Fibroblast of skin of right biceps (primary cell): ENCODE results near the gene UST.

Experiments
- DNase-seq: peaks from one replicate; pipeline ENCODE4 v3.0.0-alpha.2; 2013

UST gene

GRCh38 chr6:149108038-149108748 is 361.4 kb downstream of the UST start:
- DNase-seq, result no peak

DNA sequence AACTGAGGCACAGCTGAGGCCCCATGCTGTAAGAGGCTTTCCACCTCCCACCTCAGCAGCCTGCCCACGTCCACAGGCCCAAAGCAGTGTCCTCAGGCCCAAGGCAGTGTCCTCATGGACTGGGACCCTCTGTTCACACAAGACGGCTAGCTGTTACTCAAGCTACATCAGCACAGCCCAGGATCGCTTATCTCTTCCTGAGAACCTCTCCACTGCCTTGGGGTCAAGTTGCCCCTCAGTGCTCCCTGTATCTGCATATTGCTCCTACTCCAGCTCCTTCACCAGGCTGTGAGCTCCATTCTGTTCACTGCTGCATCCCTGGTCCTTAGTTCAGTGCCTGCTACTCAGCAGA is 361.9 kb downstream of the UST start:
- DNase-seq, result no peak

DNA sequence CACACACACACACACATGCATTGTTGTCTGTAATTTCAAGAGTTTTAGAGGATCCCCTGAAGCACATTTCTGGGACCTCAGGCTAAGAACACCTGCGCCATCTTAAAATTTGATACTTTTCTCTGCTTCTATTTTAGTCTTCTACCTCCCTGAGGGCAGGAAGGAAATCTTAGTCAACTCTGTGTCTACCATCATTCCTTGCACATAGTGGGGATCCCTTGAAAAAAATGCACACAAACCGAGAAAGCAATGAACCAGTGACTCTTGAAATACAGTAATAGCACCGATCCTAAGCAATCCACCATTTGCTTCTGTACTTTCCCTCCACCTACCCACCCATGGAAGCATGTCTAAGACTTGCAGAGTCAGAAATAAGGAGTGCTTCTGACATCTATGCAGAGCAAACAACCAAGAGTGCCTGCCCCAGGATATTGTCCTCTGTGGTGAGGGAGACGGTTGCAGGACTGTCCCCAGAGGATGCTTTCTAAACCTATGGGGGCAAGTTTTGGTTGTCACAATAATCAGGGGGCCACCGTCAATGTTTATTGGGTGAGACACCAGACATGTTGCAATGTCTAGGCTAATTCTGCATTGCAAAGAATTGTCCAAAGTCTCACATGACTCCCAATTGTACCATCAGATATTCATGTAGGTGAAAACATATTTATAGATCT is 362.7 kb downstream of the UST start:
- no peak for DNase-seq

GRCh38 chr6:149111556-149112115 is 364.8 kb downstream of the UST start:
- DNase-seq, result no peak

- DNase-seq, result no peak
Measured at GRCh38 chr6:149112976-149113375, 366.1 kb downstream of the UST start.

GRCh38 chr6:149114167-149114566 is 367.3 kb downstream of the UST start:
- no peak for DNase-seq

DNA sequence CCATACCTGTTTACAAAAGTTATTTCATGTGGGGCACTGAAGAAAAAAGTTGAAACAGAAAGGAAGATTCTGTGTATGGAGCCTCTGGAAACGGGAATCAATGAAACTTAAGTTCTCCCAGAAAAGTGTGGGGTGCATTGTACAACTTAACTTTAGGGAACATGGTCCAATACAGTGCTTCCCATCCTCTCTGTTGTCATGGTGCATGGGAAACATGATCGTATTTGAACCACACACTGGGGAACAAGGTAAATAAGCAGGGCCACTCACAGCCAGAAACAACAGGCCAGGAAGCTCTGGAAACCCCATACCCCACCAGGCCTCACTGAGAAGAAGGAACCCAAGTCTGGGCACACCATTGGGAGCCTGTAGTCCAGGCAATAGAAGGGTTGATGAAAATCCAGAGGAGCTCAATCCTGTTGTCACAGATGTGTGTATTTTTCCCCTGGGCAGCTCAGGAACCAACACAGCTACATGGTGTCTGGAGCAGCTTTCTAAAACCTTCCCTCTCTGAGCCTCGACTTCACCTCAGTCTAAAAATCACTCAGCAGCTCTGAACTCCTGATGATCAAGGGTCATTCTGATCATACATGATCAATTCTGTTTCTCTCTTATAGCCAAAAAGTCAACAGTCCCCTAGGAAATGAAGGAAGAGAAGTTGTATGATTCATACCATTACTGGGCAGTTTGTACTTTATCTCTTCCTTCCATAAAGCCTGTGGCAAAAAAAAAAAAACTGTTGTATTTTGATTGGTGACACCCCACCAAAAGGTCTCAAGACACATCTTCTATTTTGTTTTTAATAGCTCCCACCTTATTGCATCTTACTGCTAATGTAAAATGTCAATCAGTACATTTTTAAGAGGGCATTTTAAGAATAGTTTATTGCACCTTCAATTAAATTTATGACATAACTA is 372.2 kb downstream of the UST start:
- no peak for DNase-seq

DNA sequence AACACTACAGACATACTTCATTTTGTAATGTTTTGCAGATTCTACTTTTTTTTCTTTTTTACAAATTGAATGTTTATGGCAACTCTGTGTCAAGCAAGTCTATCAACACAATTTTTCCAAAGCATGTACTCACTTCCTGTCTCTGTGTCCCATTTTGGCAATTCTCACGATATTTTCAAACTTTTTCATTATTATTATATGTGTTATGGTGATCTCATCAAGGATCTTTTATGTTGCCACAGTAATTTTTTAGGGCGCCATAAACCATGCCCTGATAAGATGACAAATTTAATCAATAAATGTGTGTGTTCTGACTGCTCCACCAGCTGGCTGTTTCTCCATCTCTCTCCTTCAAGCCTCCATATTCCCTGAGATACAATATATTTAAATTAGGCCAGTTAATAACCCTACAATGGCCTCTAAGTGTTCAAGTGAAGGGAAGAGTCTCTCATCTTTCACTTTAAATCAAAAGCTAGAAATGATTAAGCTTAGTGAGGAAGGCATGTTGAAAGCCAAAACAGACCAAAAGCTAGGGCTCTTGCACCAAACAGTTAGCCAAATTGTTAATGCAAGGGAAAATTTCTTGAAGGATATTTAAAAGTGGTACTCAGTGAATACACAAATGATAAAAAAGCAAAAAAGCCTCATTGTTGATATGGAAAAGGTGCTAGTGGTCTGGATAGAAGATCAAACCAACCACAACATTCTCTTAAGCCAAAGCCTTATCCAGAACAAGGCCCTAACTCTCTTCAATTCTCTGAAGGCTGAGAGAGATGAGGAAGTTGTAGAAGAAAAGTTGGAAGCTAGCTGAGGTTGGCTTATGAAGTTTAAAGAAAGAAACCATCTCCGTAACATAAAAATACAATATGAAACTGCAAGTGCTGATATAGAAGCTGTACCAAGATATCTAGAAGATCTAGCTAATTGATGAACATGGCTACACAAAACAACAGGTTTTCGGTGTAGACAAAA is 376.3 kb downstream of the UST start:
- no peak for DNase-seq

DNA sequence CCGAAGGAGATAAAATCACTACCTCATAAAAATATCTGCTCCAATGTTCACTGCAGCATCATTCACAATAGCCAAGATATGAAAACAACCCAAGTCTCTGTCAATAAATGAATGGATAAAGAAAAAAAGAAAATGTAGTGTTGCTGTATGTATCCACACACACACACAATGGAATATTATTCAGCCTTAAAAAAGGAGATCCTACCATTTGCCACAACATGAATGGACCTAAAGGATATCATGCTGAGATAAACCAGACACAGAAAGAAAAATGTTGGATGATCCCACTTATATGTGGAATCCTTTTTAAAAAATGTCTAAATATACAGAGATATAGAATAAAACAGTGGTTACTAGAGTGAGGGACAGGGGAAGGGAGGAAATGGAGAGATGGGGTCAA is 378.5 kb downstream of the UST start:
- no peak for DNase-seq
